ENCODE measurements around the gene PDZRN4.
"Not testable (repeated sequence)": the region's sequence is repeated elsewhere in the genome, so short reads cannot be mapped to it uniquely, and the experiment has no call there.

Gene PDZRN4

GRCh38 chr12:41188058-41188840, at the start of gene PDZRN4:
Gene PDZRN4 (plus strand): TSS chr12:41188320.
- DNase-seq (ENCODE audit: low read depth) = no peak

- no peak for DNase-seq (ENCODE audit: low read depth)
Measured at GRCh38 chr12:41140117-41140516, 48.0 kb upstream of the PDZRN4 start.

- DNase-seq (ENCODE audit: low read depth) = no peak
Measured at GRCh38 chr12:41141104-41141503, 47.0 kb upstream of the PDZRN4 start.

GRCh38 chr12:41142376-41142775, 45.7 kb upstream of the PDZRN4 start:
- no peak for DNase-seq (ENCODE audit: low read depth)

- no peak for DNase-seq (ENCODE audit: low read depth)
Measured at GRCh38 chr12:41151793-41152192, 36.3 kb upstream of the PDZRN4 start.

GRCh38 chr12:41162461-41162860, 25.7 kb upstream of the PDZRN4 start:
- no peak for DNase-seq (ENCODE audit: low read depth)

GRCh38 chr12:41167701-41168100, 20.4 kb upstream of the PDZRN4 start:
- DNase-seq (ENCODE audit: low read depth) = no peak

- no peak for DNase-seq (ENCODE audit: low read depth)
Measured at GRCh38 chr12:41174602-41175001, 13.5 kb upstream of the PDZRN4 start.

GRCh38 chr12:41179507-41179906, 8.6 kb upstream of the PDZRN4 start:
- not testable (repeated sequence) for DNase-seq (ENCODE audit: low read depth)

GRCh38 chr12:41184864-41185263, 3.3 kb upstream of the PDZRN4 start:
- DNase-seq (ENCODE audit: low read depth) = no peak

GRCh38 chr12:41186026-41186425, 2.1 kb upstream of the PDZRN4 start:
- no peak for DNase-seq (ENCODE audit: low read depth)

- DNase-seq (ENCODE audit: low read depth) = no peak
Measured at GRCh38 chr12:41188841-41189394, 798 bp downstream of the PDZRN4 start.

GRCh38 chr12:41189395-41190251, 1.5 kb downstream of the PDZRN4 start:
- DNase-seq (ENCODE audit: low read depth) = no peak

GRCh38 chr12:41190338-41190737, 2.2 kb downstream of the PDZRN4 start:
- DNase-seq (ENCODE audit: low read depth) = no peak

GRCh38 chr12:41191549-41191948, 3.4 kb downstream of the PDZRN4 start:
- DNase-seq (ENCODE audit: low read depth) = not testable (repeated sequence)

GRCh38 chr12:41193311-41193710, 5.2 kb downstream of the PDZRN4 start:
- DNase-seq (ENCODE audit: low read depth) = no peak

- DNase-seq (ENCODE audit: low read depth) = no peak
Measured at GRCh38 chr12:41202051-41202450, 13.9 kb downstream of the PDZRN4 start.

GRCh38 chr12:41205070-41205709, 17.1 kb downstream of the PDZRN4 start:
- no peak for DNase-seq (ENCODE audit: low read depth)

GRCh38 chr12:41206298-41206697, 18.2 kb downstream of the PDZRN4 start:
- DNase-seq (ENCODE audit: low read depth) = no peak

- DNase-seq (ENCODE audit: low read depth) = no peak
Measured at GRCh38 chr12:41211448-41211847, 23.3 kb downstream of the PDZRN4 start.

- no peak for DNase-seq (ENCODE audit: low read depth)
Measured at GRCh38 chr12:41212625-41213024, 24.5 kb downstream of the PDZRN4 start.

- no peak for DNase-seq (ENCODE audit: low read depth)
Measured at GRCh38 chr12:41213107-41213506, 25.0 kb downstream of the PDZRN4 start.
